Retina (tissue), 1 donor: ENCODE results near the gene MAT2A.
A peak's percentile ranks its signal among the peaks of the same experiment; 100 is the strongest.
"Not testable (repeated sequence)": the region's sequence is repeated elsewhere in the genome, so short reads cannot be mapped to it uniquely, and the experiment has no call there.

ENCODE experiments used
- DNase-seq: peaks from one replicate; pipeline ENCODE4 v3.0.0-alpha.2; 2016

MAT2A gene

GRCh38 chr2:85580206-85580605 is 41.2 kb downstream of the MAT2A start:
- DNase-seq = no peak

GRCh38 chr2:85582492-85582891 is 43.5 kb downstream of the MAT2A start:
- no peak for DNase-seq

- DNase-seq = no peak
Observed at GRCh38 chr2:85583667-85584353, 44.8 kb downstream of the MAT2A start.

GRCh38 chr2:85584354-85584856 is 45.4 kb downstream of the MAT2A start, which contains the start of gene VAMP5:
Gene VAMP5, plus strand, starts transcription at chr2:85584431. Its CDS starts 60 bp downstream, at chr2:85584491.
- peak; percentile 69 for DNase-seq

- no peak for DNase-seq
Observed at GRCh38 chr2:85584857-85585780, 46.2 kb downstream of the MAT2A start.

- no peak for DNase-seq
Observed at GRCh38 chr2:85585781-85586105, 46.8 kb downstream of the MAT2A start.

GRCh38 chr2:85588236-85588635 is 49.3 kb downstream of the MAT2A start:
- no peak for DNase-seq

GRCh38 chr2:85588645-85589044 is 49.7 kb downstream of the MAT2A start:
- DNase-seq = no peak

GRCh38 chr2:85589181-85589580 is 50.2 kb downstream of the MAT2A start:
- no peak for DNase-seq

GRCh38 chr2:85589982-85590791 is 51.2 kb downstream of the MAT2A start:
- no peak for DNase-seq

- DNase-seq = no peak
Observed at GRCh38 chr2:85590950-85591349, 52.0 kb downstream of the MAT2A start.

- DNase-seq = no peak
Observed at GRCh38 chr2:85591563-85591962, 52.6 kb downstream of the MAT2A start.

GRCh38 chr2:85592299-85592698 is 53.3 kb downstream of the MAT2A start:
- DNase-seq = not testable (repeated sequence)

GRCh38 chr2:85593023-85593422 is 54.1 kb downstream of the MAT2A start:
- no peak for DNase-seq
